GM21390 (cell line): ENCODE measurements around the gene BMPR1A.
"Not testable (repeated sequence)": the region's sequence is repeated elsewhere in the genome, so short reads cannot be mapped to it uniquely, and the experiment has no call there.

Experiments used
- ATAC-seq: cut with Tn5 transposase; IDR thresholded peaks from one replicate; pipeline ENCODE4 v1.9.1; 2021; ENCODE audit not compliant: unreplicated experiment

BMPR1A gene

DNA sequence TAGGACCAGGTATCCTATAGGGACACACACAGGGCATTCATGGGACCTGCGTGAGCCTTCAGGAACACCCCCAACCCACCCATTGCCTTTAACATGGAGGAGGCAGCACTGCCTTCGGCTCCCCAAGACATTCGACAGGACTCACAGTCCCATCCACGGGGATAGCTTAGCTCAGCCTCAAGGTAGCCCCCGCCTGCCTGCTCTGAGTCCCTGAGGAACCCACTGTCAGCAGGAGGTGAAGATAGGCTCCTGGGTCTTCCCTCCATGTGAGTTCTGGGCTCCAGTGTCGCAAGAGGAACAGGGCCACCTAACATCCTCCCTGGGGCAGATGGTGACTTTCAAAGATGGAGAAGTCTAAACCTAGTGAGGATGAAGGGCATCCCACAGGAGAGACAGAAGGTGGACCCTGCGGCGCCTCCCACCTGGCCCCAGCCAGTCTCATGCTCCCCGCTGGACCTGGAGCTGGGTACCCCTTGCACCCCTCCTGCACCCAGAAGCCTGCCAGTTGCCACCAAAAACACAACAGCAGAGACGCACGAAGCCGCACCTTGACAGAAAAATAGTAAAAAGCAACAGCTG is 207.0 kb downstream of the BMPR1A start:
- ATAC-seq = no peak

DNA sequence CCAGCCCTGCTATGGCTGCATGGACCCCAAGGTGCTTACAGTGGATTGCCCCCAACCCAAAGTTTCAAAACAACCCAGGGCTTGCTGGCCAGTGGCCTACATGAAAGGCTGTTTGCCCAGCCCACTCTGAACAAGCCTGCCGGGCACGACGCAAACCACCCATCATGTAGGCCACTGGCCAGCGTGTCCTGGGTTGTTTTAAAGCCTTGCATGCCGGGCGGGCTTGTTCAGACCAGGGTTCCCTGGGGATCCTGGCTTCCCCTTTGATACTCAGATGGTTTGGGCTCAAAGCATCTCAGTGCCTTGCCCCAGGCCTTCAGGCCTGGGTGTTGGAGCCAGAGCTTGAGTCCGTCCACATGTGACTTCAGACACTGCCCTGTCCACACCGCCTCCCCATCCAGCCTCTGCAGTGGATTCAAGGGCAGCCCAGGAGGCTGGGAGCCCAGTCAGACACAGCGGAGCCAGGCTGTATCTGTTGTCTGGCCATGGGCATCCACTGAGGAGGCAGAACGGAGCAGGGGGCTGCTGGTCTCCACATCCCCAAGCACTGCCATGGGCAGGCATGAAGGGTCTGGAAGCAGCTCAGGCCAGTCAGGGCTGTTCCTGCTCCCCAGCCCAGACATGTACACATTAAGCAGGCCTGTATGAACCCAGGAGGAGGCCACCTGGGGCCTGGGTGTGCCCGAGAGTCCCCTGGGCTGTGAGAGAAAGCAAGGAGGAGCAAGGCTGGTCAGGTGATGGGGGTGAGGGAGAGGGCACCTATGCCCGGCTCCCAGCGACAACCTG is 207.8 kb downstream of the BMPR1A start:
- no peak for ATAC-seq

DNA sequence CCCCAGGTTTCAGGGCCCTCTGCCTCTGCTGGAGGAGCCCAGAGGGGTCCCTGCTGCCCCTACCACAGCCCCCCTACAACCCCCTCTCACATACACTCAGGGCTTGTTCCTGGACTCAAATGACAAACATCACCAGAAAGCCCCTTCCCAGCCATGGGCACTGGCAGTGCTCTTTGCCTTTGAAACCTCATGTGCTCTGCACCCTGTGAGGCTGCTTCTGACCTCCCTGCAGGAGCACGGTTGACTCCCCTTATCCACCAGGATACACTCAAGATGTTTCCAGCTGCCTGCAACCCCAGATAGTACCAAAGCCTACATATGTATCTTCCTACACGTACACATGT is 208.4 kb downstream of the BMPR1A start:
- ATAC-seq = no peak

DNA sequence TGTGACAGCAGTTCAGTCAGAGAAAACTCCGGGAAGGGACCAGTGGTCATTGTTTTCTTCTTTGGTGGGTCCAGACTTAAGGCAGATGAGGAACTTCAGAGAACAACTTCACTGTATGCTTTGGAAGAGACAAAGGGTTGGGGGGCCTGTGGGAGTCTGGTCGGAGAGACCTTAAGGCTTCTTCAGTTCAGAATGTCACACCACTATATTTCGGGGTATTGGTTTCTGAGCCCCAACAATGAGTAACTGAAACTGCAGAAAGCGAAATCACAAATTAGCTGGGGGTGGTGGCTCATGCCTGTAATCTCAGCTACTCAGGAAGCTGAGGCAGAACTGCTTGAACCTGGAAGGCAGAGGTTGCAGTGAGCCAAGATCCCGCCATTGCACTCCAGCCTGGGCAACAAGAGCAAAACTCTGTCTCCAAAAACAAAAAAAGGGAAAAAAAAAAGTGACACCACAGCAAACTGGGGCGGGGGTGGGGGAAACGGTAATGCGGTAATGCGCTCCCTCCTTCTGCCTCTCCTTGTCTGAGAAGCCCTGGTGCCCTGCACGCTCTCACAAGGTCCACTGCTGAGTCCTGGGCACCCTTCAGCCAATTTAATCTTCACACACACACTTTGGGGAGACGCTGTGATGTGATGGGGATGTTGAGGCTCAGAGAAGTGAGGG is 209.7 kb downstream of the BMPR1A start:
- ATAC-seq = peak; percentile 30

DNA sequence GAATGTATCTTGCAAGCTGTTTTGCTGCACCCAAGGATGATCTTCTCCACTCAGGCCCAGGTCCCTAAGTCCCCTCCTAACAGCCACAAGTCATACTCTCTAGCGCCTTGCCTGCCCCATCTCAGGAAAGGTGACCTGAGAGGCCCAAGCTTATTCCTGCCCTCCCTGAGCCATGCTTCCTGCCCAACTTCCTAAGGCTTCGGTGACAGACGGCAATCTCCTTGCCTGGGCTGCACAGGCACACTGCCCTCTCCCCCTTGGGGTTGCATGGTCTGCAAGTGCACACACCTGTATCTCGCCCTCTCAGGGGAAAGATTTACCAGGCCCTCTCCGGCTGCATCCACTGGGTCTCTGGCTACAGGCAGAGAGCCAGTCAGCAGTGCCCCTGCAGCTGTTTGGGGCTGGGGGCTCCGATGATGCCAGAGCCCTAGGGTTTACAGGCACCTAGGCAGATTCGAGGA is 211.1 kb downstream of the BMPR1A start:
- ATAC-seq = no peak

DNA sequence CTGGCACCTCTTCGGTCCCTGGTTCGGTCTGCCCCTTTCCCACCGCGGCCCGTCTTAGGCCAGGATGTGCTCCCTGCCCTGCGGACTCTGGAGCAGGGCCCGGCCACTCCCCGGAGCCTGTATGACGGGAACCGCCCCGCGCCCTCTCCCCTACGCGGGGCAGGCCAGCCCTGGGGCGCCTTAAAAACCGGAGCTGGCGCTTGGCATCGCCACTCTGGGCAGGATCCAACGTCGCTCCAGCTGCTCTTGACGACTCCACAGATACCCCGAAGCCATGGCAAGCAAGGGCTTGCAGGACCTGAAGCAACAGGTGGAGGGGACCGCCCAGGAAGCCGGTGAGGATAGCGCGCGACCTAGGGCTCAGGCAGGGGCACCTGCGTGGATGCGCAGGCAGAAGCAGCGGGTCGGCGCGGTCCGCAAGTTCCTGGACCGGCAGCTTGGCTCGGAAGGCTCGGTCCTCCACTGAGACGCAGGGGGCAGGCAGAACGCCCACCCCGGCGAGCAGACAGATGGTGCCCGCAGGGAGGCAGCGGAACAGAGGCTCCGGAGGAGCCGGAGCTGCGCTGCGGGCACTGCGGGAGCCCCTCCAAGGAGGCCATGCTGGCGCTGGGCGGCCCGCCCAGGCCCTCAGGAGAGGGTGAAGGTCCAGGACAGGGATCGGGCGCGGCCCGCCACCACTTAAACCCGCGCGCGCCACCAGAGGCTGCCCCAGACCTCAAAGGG is 212.0 kb downstream of the BMPR1A start, which contains the start of gene ADIRF:
TSS of gene ADIRF (plus strand) at position 212 of the 723 bp plus-strand sequence. CDS start at position 275, 63 bp downstream.
- no peak for ATAC-seq

DNA sequence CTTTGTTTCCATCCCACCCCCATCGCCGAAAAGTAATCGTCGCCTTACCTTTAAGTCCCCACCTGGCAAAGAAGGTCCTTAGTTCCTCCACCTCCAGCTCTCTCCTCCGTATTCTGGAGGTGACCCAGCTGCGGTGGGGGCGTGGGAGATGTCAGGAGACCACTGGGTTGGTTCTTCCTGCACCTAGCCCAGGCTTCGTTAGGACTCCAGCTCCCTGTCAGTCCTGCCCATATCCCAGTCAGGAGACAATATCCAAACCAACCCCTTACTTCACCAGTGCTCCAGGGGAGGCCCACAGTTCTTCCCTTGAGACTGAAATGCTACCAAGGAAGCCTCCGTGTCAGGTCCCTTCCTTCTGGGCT is 212.6 kb downstream of the BMPR1A start:
- no peak for ATAC-seq

DNA sequence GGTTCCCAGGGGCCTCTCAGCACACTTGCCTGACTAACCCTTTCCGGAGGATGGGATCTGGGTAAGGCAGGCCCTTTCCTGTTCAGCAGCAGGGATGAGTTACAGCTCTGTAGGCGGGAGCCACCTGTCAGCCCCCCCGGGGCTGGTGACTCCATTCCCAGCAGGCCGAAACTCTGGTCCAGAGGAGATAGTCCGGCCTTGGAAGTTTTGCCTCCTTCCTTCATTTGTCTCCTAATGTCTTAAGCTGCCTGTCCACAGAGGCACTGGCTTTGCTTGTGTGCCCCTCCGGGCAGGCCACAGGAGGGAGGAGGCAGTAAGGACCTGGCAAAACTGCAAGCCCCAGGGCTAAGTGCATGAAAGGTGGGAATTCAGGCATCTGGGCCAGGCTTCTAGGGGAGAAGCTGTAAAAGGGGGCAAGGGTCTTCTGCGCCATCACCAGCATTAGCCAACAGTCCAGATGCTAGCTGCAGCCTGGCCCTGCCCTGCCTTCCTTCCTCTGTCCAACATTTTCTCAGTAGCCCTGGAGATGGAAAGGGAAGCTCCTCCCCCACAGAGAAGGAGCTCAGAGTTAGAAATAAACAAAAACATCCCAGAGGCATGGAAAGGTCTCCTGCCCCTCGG is 213.1 kb downstream of the BMPR1A start:
- ATAC-seq = no peak

DNA sequence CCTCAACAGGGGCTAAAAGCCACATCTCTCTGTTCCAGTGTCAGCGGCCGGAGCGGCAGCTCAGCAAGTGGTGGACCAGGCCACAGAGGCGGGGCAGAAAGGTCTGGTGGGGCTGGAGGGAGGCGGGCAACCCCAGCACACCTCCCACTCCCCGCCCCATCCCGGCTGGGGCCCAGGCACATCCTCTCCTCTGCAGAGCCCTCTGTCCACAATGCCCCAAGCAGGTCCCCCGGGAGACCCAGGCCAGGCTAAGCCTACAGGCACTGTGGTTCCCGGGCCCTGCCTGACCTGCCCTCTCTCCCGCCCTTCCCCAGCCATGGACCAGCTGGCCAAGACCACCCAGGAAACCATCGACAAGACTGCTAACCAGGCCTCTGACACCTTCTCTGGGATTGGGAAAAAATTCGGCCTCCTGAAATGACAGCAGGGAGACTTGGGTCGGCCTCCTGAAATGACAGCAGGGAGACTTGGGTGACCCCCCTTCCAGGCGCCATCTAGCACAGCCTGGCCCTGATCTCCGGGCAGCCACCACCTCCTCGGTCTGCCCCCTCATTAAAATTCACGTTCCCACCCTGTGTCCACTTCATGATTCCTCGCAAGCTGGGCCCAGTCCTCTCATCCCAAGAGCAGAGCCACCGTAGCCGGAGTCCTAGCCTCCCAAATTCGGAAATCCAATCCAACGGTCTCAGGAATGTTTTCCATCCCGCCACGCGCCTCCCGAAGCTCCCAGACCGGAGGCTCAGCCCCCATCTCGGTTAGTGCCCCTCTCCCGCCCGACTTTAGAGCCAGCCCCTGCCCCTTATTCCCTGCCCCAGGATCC is 214.0 kb downstream of the BMPR1A start:
- ATAC-seq = no peak

DNA sequence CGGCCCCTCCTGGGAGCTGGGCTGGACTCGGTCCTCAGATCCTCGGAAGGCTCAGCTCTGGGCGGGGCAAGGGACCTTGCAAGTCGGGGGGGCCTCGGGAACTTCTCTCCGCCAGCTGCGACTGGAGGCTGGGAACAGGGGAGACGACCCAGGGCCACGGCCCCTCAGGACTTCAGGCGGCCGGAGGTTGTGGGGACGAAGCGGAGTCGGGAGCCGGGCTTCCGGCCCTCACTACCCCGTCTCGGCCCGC is 214.5 kb downstream of the BMPR1A start:
- no peak for ATAC-seq

DNA sequence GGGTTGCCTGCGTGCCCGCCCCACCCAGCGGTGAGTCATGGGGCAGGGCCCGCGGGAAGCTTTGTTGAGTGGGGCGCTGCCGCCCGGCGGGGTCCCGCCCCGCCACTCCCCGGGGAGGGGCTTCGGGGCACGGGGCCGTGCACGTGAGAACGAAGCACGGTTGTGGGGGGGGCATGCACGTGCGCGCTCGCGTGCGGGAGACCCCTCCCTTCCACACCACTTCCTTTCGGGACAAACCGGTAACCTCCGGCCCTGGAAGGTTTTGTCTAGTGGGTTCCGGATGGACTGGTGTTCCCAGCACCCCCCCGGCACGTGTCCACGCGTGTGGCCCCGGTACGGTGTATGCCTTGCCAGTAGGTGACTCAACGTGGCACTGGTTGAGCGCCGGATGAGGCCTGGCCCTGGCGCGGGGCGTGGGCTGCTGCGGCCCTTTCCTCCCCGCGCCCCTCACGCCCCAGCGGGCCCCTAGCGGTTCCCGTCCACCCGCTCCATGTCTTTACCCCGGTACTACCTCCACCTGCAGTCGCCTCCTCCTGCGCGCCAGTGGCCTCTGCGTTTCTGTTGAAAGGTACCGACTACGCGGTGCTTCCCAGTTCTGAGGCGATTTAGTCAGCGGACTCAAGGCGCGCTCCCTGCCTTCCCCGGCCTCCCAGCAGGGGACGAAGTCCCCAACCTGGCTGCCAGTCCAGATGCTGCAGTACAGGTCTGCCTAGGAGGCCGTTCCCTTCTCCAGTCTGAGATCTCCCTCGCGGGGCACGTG is 215.0 kb downstream of the BMPR1A start:
- peak; percentile 78 for ATAC-seq

DNA sequence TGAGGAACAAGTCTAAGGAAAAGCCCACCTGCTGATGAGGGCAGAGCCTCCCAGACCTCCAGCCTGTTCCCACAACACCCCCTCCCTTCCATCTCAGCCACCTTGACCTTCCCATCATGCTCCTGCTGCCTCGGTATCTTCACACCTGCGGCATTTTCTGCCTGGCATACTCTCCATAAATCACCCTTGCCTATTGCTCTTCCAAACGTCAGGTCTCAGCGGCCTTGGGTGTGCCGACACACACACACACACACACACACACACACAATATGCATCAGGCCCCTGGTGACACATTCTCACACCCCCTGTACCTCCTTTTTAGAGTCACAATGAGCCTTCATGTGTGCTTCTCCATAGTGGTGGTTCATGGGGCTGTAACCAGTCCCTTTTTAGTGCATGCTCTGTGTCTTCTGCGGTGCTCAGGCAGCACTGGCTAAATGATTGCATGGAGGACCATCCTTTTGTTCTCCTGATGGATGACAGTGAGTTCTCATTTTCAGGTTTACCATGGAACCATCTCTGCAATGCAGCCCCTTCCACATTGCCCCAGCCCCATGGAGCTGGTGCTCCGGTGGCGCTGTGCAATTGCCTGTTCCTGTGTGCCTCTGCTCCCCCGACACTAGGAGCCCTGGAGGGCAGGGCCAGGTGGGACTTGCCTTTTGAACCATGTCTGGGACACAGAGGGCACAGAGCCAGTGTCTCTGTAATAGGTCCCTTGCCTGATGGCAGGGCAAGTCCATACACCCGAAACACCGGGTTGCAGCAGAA is 216.4 kb downstream of the BMPR1A start:
- no peak for ATAC-seq

DNA sequence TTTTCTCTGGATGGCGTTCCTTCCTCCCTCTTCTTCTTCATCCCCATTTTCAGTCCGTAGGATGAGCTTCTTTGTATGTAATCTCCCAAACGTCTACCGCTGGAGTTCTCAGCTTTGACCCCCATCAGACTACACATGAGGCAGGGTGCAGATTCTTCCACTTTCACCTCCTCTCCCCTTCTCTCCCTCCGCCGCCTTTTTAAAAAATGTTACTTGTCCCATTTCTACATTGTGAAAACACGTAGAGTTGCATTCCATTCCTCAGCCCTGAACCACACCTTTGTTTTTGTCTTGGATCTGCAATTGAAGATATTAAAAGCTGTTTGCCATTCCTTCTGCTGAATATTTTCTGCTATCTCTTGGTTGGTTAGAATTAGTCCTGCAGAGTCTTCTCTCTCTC is 218.1 kb downstream of the BMPR1A start:
- no peak for ATAC-seq

DNA sequence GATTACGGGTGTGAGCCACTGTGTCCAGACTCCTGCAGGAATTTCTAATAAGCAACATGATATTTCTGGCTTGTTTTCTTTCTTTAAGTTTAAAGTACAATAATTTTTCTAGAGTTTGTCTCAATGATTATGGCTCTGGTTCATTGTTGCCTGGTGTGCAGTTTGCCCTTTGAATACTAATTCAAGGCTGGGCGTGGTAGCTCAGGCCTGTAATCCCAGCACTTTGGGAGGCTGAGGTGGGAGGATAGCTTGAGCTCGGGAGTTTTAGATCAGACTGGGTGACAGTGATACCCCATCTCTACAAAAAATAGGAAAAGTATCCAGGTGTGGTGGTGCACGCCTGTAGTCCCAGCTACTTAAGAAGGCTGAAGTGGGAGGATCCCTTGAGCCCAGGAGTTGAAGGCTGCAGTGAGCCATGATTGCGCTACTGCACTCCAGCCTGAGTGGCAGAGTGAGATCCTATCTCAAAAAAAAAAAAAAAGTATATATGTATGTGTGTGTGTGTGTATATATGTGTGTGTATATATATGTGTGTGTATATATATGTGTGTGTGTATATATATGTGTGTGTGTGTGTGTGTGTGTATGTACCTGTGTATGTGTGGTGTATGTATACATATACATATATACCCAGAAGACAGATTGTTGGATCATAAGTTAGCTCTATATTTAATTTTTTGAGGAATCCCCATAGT is 220.1 kb downstream of the BMPR1A start:
- ATAC-seq = no peak

DNA sequence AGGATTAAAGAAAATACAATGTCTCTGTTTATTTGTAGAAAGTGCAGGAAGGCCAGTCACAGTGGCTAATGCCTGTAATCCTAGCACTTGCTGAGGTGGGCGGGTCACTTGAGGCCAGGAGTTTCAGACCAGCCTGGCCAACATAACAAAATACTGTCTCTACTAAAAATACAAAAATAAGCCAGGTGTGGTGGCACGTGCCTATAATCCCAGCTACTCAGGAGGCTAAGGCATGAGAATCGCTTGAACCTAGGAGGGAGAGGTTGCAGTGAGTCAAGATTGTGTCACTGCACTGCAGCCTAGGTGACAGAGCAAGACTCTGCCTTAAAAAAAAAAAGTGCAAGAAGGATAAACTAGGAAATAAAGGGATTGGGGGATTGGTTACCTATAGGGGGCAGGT is 222.0 kb downstream of the BMPR1A start:
- ATAC-seq = not testable (repeated sequence)

DNA sequence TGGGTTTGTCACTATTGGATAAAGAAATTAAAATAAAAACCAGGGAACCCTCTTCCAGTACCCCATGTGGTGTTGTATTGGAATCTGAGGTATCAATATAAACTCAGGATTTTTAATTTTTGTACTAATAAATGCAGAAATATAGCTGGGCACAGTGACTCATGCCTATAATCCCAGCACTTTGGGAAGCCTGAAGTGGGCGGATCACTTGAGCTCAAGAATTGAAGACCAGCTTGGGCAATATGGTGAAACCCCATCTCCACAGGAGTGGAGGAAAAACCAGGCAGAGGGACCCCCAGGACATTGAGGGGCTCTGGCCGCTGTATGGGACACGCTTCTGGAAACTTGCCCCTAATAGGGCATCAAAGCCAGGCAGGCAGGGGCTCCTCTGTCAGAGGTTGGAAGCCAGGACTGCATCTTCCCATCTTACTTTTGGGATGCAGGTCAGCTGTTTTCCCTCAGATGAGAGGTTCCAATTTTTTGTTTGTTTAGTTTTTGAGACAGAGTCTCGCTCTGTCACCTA is 222.9 kb downstream of the BMPR1A start:
- ATAC-seq = no peak

DNA sequence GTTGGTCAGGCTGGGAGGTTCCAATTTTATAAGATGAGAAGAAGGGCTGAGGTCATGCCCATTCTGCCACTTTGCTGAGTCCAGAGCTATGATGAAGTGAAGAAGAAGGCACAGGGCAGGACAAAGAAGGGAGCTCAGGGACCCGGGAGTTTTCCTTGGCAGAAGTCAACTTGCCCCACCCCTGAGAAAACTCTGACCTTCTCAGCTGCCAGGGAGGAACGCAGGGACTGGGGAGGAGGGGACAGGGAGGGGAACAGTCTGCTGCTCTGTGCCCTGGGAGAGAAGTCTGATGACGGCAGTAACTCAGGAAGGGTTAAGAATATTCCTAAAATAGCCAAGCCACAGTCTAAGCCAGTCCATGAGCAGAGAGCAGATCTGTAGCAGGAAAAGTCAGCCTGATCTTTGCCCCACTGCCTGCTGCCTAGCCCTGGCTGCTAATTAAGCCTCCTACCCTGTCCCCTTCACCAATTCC is 223.6 kb downstream of the BMPR1A start:
- no peak for ATAC-seq

DNA sequence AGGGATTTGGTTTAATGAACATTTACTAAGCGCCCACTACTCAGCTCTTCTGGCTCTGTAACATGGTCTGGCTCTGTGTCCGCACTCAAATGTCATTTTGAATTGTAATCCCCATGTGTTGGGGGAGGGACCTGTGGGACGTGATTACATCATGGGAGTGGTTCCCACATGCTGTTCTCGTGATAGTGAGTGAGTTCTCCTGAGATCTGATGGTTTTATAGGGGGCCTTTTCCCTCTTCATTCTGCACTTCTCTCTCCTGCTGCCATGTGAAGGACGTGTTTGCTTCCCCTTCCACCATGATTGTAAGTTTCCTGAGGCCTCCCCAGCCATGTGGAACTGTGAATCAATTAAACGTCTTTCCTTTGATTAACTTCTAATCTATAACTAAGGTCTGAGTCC is 224.6 kb downstream of the BMPR1A start:
- not testable (repeated sequence) for ATAC-seq
